GM12875 (cell line): Measurements from ENCODE around the gene FBH1.

Source experiments
- H3K4me3 ChIP-seq: one replicate; pipeline ENCODE4 v1.5.1; 2011; ENCODE audit warnings: low read depth, low read length, control low read depth
- CTCF ChIP-seq: IDR thresholded peaks from 2 replicates; pipeline ENCODE4 v1.5.1; 2011; ENCODE audit warnings: low read depth, mild to moderate bottlenecking, control low read depth, inconsistent platforms, low read length, moderate library complexity, borderline replicate concordance; ENCODE audit not compliant: insufficient read depth

FBH1 gene

GRCh38 chr10:5887029-5887428 is 3.0 kb upstream of the FBH1 start:
- H3K4me3 ChIP-seq, result no peak overlapping the region
- no peak for TF ChIP-seq CTCF

GRCh38 chr10:5887641-5888040 is 2.4 kb upstream of the FBH1 start:
- no peak overlapping the region for H3K4me3 ChIP-seq
- TF ChIP-seq CTCF, result no peak

- peak overlapping the region; percentile 91 for H3K4me3 ChIP-seq
Measured at GRCh38 chr10:5888351-5888750, 1.7 kb upstream of the FBH1 start.

GRCh38 chr10:5888843-5889623 is 1.0 kb upstream of the FBH1 start:
- 0 out of 2 replicates have a peak, but pooled peaks have one; percentile 17 for TF ChIP-seq CTCF
- H3K4me3 ChIP-seq, result peak overlapping the region; percentile 91

More at GRCh38 chr10:5888351-5888750, 1.7 kb upstream of the FBH1 start:
- TF ChIP-seq CTCF, result no peak

GRCh38 chr10:5890452-5890915 is 441 bp downstream of the FBH1 start:
- no peak for TF ChIP-seq CTCF
- peak overlapping the region; percentile 89 for H3K4me3 ChIP-seq

- TF ChIP-seq CTCF, result no peak
- peak overlapping the region; percentile 89 for H3K4me3 ChIP-seq
Measured at GRCh38 chr10:5891009-5891408, 966 bp downstream of the FBH1 start.

GRCh38 chr10:5892007-5892406 is 2.0 kb downstream of the FBH1 start:
- TF ChIP-seq CTCF, result no peak
- no peak overlapping the region for H3K4me3 ChIP-seq
